ENCODE data around the gene DPYSL4.
"Not testable (repeated sequence)": the region's sequence is repeated elsewhere in the genome, so short reads cannot be mapped to it uniquely, and the experiment has no call there.

The DPYSL4 gene

GRCh38 chr10:132205650-132206376, 19.1 kb downstream of the DPYSL4 start:
- DNase-seq (ENCODE audit: low read depth in 2 of 2, low spot score in 1 of 2) = no peak

DNA sequence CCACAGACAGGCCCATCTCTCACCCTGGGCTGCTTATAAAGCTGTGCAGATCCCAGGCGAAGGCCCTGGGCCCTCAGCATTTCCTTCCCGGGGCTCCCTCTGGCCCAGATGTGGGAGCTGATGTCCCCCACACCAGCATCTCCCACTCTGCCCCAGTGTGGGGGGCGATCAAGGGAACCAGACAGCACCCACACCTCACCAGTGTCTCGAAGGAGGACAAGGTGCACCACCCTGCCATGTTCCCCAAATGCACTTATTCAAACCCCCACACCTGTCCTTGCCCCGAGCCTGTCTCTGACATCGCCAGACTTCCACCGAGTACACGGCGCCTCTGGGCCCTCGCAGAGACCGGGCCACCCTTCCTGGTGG, 19.6 kb downstream of the DPYSL4 start:
- no peak for DNase-seq (ENCODE audit: low read depth in 2 of 2, low spot score in 1 of 2)

GRCh38 chr10:132206806-132207535, 20.2 kb downstream of the DPYSL4 start:
- no peak for DNase-seq (ENCODE audit: low read depth in 2 of 2, low spot score in 1 of 2)

DNA sequence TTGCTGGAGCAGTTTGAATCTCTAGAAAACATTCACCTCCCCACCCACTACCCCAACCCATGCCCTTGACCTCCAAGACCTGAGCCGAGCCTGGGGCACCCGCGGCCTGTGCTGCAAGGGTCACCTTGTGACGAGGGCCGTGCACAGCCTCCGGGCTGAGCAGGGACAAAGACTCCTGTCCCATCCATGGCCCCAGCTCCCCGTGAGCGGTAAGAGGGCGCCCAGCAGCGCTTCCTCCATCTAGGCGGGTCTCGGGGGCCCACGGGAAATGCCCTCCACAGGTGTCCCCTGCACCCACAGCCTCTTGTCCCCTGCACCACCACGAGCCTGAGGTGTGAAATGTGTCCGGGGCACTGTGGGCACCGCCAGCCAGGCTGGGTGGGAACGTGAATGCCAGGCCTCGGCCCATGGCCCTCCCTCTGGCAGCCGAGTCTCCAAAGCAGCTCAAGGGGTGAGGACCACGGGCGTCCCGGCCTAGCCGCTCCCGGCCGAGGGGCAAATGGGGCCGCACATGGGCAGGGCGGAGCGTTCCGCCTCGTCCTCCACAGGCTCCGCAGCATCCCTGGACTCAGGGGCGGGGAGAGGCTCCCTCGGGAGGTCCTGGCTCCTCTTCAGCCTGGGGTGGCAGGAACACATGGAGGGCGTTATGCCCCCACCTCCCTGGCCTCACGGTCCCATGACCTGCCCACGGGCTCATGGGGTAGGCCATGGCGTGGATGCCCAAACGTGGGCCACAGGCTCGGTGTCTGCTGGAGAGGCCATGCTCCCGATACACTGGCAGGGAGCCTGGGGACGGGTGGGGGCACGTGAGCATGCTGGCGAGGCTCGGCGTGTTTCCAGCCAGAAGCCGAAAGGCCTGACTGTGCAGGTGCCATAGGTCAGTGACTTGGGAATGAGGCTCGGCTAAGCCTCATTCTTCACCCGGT, 21.1 kb downstream of the DPYSL4 start:
- DNase-seq (ENCODE audit: low read depth in 2 of 2, low spot score in 1 of 2) = no peak

GRCh38 chr10:132208462-132209050, 21.8 kb downstream of the DPYSL4 start:
- DNase-seq (ENCODE audit: low read depth in 2 of 2, low spot score in 1 of 2) = no peak

DNA sequence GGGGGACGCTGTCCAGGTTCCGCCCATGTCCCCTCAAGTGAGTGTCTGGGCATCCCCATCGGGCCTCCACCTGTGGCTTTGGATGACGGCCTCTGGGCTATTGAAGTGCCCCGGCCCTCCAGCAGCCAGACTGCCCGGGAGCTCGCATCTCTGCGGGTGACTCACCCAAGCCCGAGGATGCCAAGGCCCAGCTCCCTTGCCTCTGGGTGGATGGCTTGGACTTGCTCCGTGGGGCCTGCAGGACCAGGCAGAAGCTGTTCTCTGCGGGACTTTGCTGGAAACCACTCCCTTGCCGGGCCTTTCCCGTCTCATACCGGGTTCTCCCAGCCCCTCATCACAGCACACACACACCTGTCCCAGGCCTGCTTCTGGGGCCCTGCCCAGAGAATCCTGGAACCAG, 22.4 kb downstream of the DPYSL4 start:
- DNase-seq (ENCODE audit: low read depth in 2 of 2, low spot score in 1 of 2) = no peak

GRCh38 chr10:132209978-132210530, 23.3 kb downstream of the DPYSL4 start:
- DNase-seq (ENCODE audit: low read depth in 2 of 2, low spot score in 1 of 2) = no peak

GRCh38 chr10:132210766-132211165, 24.0 kb downstream of the DPYSL4 start:
- no peak for DNase-seq (ENCODE audit: low read depth in 2 of 2, low spot score in 1 of 2)

- no peak for DNase-seq (ENCODE audit: low read depth in 2 of 2, low spot score in 1 of 2)
These were observed 24.5 kb downstream of the DPYSL4 start for GRCh38 chr10:132211246-132211645.

DNA sequence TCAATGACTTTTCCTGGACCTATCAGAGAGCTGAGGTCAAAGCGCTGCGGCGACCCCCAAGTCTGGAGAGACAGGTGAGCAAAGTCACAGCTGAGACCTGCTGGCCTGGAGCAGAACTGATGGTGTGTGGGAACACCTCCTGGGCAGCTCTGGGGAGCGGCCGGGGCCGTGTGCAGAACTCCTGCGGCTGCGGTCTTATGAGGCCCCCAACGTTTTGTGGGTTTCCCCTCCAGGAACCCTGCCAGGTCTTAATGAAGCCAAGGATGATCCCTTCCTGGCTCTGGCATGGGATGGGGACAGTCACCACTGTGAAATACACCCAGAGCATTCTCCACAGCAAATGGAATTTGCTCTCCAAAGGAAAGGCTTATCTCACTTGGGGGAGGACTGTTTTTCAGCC, 26.1 kb downstream of the DPYSL4 start:
- DNase-seq (ENCODE audit: low read depth in 2 of 2, low spot score in 1 of 2) = no peak

DNA sequence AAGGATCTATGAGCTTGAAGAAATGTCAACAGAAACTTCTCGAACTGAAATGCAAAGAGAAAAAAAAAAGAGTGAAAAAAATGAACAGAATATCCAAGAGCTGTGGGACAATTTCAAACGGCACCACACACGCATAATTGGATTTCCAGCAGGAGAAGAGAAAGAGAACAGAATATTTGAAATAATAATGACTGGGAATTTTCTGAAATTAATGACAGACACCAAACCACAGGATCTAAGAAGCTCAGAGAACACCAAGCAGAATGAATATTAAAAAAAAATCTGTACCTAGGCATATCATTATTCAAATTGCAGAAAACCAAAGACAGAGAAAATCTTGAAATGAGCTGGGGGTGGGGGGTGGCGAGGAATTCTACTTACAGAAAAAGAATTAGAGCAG, 27.2 kb downstream of the DPYSL4 start:
- DNase-seq (ENCODE audit: low read depth in 2 of 2, low spot score in 1 of 2) = no peak

- not testable (repeated sequence) for DNase-seq (ENCODE audit: low read depth in 2 of 2, low spot score in 1 of 2)
These were observed 29.7 kb downstream of the DPYSL4 start for GRCh38 chr10:132216441-132216840.

DNA sequence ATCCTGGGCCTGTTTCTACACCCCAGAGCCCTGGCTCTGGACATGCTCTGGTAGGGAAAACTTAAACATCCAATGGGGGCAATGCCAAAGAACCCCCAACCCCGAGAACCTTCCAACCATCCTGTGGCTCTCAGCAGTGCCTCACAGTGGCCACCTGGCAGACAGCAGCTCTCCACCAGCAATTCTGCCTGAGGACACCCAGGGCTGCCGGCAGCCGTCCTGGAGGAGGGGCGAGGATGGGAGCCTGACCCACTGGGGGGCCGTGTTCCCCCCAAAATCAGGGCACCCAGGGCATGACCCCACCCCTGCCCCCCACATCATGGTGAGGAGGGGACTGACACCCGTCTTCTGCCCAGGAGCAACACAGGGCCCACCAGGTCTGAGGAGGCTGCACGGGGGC, 32.7 kb downstream of the DPYSL4 start:
- DNase-seq (ENCODE audit: low read depth in 2 of 2, low spot score in 1 of 2) = no peak

GRCh38 chr10:132220061-132220460, 33.3 kb downstream of the DPYSL4 start:
- DNase-seq (ENCODE audit: low read depth in 2 of 2, low spot score in 1 of 2) = no peak

DNA sequence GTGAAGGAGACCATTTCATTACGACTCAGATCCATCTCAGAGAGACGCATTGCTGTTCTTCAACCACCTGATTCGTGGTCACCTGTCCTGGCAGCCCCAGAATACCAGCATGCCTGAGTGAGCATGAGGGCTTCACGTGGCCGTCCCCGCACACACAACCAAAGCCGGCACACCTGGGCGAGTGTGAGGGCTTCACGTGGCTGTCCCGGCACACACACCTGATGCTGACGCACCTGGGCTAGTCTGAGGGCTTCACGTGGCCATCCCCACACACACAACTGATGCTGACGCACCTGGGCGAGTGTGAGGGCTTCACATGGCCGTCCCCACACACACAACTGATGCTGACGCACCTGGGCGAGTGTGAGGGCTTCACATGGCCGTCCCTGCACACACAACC, 34.2 kb downstream of the DPYSL4 start:
- not testable (repeated sequence) for DNase-seq (ENCODE audit: low read depth in 2 of 2, low spot score in 1 of 2)

DNA sequence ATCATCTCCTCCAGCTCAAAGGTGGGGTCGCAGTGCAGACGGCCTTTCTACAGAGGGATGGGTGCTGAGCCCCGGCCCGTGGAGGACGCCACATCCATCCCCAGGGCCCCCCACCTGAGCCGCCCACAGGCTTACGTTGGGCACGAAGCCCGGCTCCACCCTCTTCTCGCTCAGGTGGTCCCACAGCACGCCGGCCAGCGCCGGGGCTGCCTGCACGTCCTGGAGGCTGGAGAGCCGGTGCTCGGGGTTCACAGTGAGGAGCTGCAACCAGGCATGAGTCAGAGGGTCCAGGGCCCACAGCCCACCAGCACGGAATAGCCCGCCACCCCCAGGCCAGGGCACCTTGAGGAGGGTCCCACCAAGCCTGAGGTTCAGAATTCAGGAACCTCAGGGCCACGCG, 36.0 kb downstream of the DPYSL4 start:
- no peak for DNase-seq (ENCODE audit: low read depth in 2 of 2, low spot score in 1 of 2)

DNA sequence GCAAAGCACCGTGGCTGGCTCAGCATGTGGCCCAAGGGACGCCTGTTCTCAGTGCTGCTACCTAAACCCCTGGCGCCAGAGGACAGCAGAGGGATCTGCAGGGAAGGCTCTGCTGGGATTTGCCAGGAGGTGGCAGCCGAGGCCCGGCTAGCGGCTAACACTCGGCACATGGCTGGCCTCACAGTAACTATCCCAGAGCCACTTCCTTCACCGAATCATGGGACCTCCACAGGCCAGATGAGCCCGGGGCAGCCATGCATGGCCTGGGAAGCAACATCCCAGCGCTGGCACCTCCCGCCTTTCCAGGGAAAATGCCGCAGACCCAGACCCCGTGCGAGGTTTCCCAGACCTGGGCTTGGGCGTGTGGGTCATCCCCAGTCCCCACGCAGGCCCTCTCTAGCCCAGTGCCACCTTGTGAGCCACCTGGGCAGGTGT, 36.4 kb downstream of the DPYSL4 start:
- peak in 1 of 2 donors; percentile 12 for DNase-seq (ENCODE audit: low read depth in 2 of 2, low spot score in 1 of 2)

DNA sequence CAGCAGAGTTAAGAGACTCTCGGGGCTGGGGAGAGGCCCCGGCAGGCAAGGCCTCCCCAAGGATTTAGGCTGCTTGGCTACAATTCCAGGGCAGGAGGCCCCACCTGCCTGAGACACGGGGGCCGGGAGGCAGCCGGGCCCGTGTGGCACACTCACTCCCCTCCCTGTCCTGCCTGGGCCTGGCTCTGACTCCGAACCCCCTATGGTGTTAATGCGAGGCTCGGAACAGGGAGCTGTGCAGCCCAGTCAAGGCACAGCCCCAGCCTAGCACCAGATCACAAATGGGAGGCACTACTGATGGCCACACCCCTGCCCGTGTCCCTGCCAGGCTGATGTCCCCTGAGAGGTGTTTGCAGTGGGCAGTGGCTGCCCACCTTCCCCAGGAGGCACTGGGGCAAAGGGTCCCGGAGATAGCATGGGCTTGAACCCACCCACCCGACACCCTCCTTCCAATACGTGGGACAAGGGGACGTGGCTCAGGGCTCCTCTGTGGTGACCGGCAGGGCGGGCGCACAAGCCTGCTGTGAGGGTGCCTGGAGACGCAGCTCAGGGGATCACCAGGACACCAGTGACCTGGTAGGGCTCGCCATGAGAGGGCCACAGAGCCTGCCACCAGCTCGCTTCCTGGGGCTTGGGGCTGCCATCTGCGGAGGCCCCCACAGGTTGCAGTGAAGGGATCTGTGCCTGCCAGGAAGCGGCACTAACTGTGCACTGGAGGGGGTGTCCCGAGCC, 37.0 kb downstream of the DPYSL4 start:
- no peak for DNase-seq (ENCODE audit: low read depth in 2 of 2, low spot score in 1 of 2)

GRCh38 chr10:132224343-132225072, 37.8 kb downstream of the DPYSL4 start:
- DNase-seq (ENCODE audit: low read depth in 2 of 2, low spot score in 1 of 2) = no peak

Measured in stimulated activated CD8-positive, alpha-beta memory T cell treated with anti-CD3 and anti-CD28 coated beads, Interleukin-4, amount 100 ng/mL, for 4 hours (primary cell).